Cardiac ventricle fibroblast (primary cell): ENCODE measurements around the gene WDR62. TPM values are rescaled to one million over a fixed set of nuclear protein-coding genes. Genes with fewer than 3 reads are reported as not detected.

Experiments used
- total RNA-seq: library from RNA; depleted of rRNA; stranded (reverse); fragments of >200 nt; gene quantifications from 2 replicates; pipeline ENCODE4 v1.2.3, GENCODE V29; 2015

The WDR62 gene
- total RNA-seq: 0.24 and 0.69 TPM in 2 replicates

GRCh38 chr19:36054733-36055686 lies at the start of gene WDR62:
Gene WDR62, plus strand, starts transcription at chr19:36054897. Its CDS starts 75 bp downstream, at chr19:36054972.

GRCh38 chr19:36008336-36008978 lies 46.2 kb upstream of the WDR62 start, which contains the start of gene SYNE4:
Gene SYNE4, minus strand, starts transcription at chr19:36008813. Its CDS starts 132 bp downstream, at chr19:36008681.

GRCh38 chr19:36014012-36014924 lies 40.4 kb upstream of the WDR62 start, which contains the start of gene ALKBH6:
Gene ALKBH6, minus strand, starts transcription at chr19:36014213. Its CDS starts 816 bp downstream, at chr19:36013397.

GRCh38 chr19:36032251-36033104 lies 22.2 kb upstream of the WDR62 start, which contains the start of gene CLIP3:
Gene CLIP3, minus strand, starts transcription at chr19:36032873. Its CDS starts 516 bp downstream, at chr19:36032357.

GRCh38 chr19:36054119-36054732 lies 471 bp upstream of the WDR62 start, which contains the start of gene THAP8:
Gene THAP8, minus strand, starts transcription at chr19:36054285. Its CDS starts 68 bp downstream, at chr19:36054217.

GRCh38 chr19:36110487-36111199 lies 55.9 kb downstream of the WDR62 start, which contains the start of gene OVOL3:
Gene OVOL3, plus strand, starts transcription at chr19:36111143. Its CDS starts 60 bp downstream, at chr19:36111203.

GRCh38 chr19:36114721-36115452 lies 60.2 kb downstream of the WDR62 start, which contains the start of gene POLR2I:
Gene POLR2I, minus strand, starts transcription at chr19:36114875. Its CDS starts 19 bp downstream, at chr19:36114856.

GRCh38 chr19:36115453-36116343 lies 61.0 kb downstream of the WDR62 start, which contains the start of gene TBCB:
Gene TBCB, plus strand, starts transcription at chr19:36115468. Its CDS starts 93 bp downstream, at chr19:36115561.

GRCh38 chr19:36139473-36140303 lies 85.0 kb downstream of the WDR62 start, which contains the start of gene CAPNS1:
Gene CAPNS1, plus strand, starts transcription at chr19:36140066. Its CDS starts 946 bp downstream, at chr19:36141012.

GRCh38 chr19:36152352-36153091 lies 97.8 kb downstream of the WDR62 start, which contains the start of gene COX7A1:
Gene COX7A1, minus strand, starts transcription at chr19:36152447. Its CDS starts 40 bp downstream, at chr19:36152407.

Other genes starting within 250 kb of the WDR62 start
- not detected in 2 replicates for gene PRODH2, start 242.1 kb upstream of the WDR62 start, total RNA-seq
- not detected in 2 replicates for gene NPHS1, start 202.4 kb upstream of the WDR62 start, total RNA-seq
- 0.19 TPM in 1 of 2 replicates, not detected in the other for gene KIRREL2, start 198.0 kb upstream of the WDR62 start, total RNA-seq
- gene APLP1, start 186.3 kb upstream of the WDR62 start, total RNA-seq: 4.4 and 5.5 TPM in 2 replicates
- 3.6 and 4.7 TPM in 2 replicates for gene NFKBID, start 154.4 kb upstream of the WDR62 start, total RNA-seq
- gene HCST, start 152.4 kb upstream of the WDR62 start, total RNA-seq: not detected in 2 replicates
- not detected in 2 replicates for gene TYROBP, start 146.6 kb upstream of the WDR62 start, total RNA-seq
- gene LRFN3, start 118.5 kb upstream of the WDR62 start, total RNA-seq: 15.5 and 20.4 TPM in 2 replicates
- 31.5 and 37.5 TPM in 2 replicates for gene SDHAF1, start 59.7 kb upstream of the WDR62 start, total RNA-seq
- 0.87 TPM in 1 of 2 replicates, not detected in the other for gene SYNE4, start 46.1 kb upstream of the WDR62 start, total RNA-seq
- gene ALKBH6, start 40.7 kb upstream of the WDR62 start, total RNA-seq: 17.2 and 20.0 TPM in 2 replicates
- 27.1 and 34.3 TPM in 2 replicates for gene CLIP3, start 22.0 kb upstream of the WDR62 start, total RNA-seq
- 8.9 and 18.3 TPM in 2 replicates for gene THAP8, start 612 bp upstream of the WDR62 start, total RNA-seq
- not detected in 2 replicates for gene OVOL3, start 56.2 kb downstream of the WDR62 start, total RNA-seq
- 24.8 and 28.1 TPM in 2 replicates for gene POLR2I, start 60.0 kb downstream of the WDR62 start, total RNA-seq
- gene TBCB, start 60.6 kb downstream of the WDR62 start, total RNA-seq: 123 and 134 TPM in 2 replicates
- gene CAPNS1, start 85.2 kb downstream of the WDR62 start, total RNA-seq: 190 and 256 TPM in 2 replicates
- gene COX7A1, start 97.5 kb downstream of the WDR62 start, total RNA-seq: 10.0 and 10.2 TPM in 2 replicates
- gene ZNF565, start 159.8 kb downstream of the WDR62 start, total RNA-seq: 3.1 and 4.4 TPM in 2 replicates
- 51.7 and 73.5 TPM in 2 replicates for gene ZNF146, start 160.2 kb downstream of the WDR62 start, total RNA-seq